OCI-LY1 (cell line): ENCODE data around the gene LINS1.
"Not testable (repeated sequence)": the region's sequence is repeated elsewhere in the genome, so short reads cannot be mapped to it uniquely, and the experiment has no call there.

Experiments
- H2AFZ ChIP-seq: fragments of 200-600 bp; sonication (generic), shearing (Covaris generic); 2 replicates; pipeline ENCODE4 v1.6.0; 2014; ENCODE audit warnings: antibody characterized with exemption, mild to moderate bottlenecking, low read length
- H3F3A ChIP-seq: fragments of 200-600 bp; sonication (generic), shearing (Covaris generic); 2 replicates; pipeline ENCODE4 v1.6.0; 2014; ENCODE audit warnings: mild to moderate bottlenecking, antibody characterized with exemption, low read length, moderate library complexity; ENCODE audit not compliant: insufficient read depth
- H3K27ac ChIP-seq: fragments of 200-600 bp; sonication (generic); 2 replicates; pipeline ENCODE4 v1.5.1; 2014; ENCODE audit warnings: low read length, mixed run types, mild to moderate bottlenecking, low read depth; ENCODE audit not compliant: poor library complexity, severe bottlenecking
- H3K27me3 ChIP-seq: fragments of 200-600 bp; sonication (generic); 2 replicates; pipeline ENCODE4 v1.6.0; 2014; ENCODE audit warnings: antibody characterized with exemption, mild to moderate bottlenecking, low read length, moderate library complexity; ENCODE audit not compliant: insufficient read depth
- H3K36me3 ChIP-seq: fragments of 200-600 bp; sonication (generic); 2 replicates; pipeline ENCODE4 v1.6.1; 2014; ENCODE audit warnings: mild to moderate bottlenecking, antibody characterized with exemption, low read length, moderate library complexity, mixed read lengths; ENCODE audit not compliant: insufficient read depth
- H3K4me1 ChIP-seq: fragments of 200-600 bp; sonication (generic); 2 replicates; pipeline ENCODE4 v1.5.1; 2014; ENCODE audit warnings: mild to moderate bottlenecking, low read length, moderate library complexity; ENCODE audit not compliant: insufficient read depth, severe bottlenecking
- H3K4me2 ChIP-seq: fragments of 200-600 bp; sonication (generic), shearing (Covaris generic); 2 replicates; pipeline ENCODE4 v1.6.1; 2014; ENCODE audit warnings: low read length
- H3K4me3 ChIP-seq: fragments of 200-600 bp; sonication (generic); 2 replicates; pipeline ENCODE4 v1.5.1; 2014; ENCODE audit warnings: low read length, low read depth, mild to moderate bottlenecking, mixed read lengths; ENCODE audit not compliant: poor library complexity, severe bottlenecking
- H3K79me2 ChIP-seq: fragments of 200-600 bp; shearing (Covaris generic); 2 replicates; pipeline ENCODE4 v1.6.1; 2016; ENCODE audit warnings: mixed run types, low read length, mixed read lengths; ENCODE audit not compliant: insufficient read depth
- H3K9ac ChIP-seq: fragments of 200-600 bp; sonication (generic), shearing (Covaris generic); 2 replicates; pipeline ENCODE4 v1.6.1; 2014; ENCODE audit warnings: mild to moderate bottlenecking, low read length, mixed read lengths
- H3K9me2 ChIP-seq: fragments of 200-600 bp; sonication (generic), shearing (Covaris generic); 2 replicates; pipeline ENCODE4 v1.6.1; 2014; ENCODE audit warnings: low read depth, mild to moderate bottlenecking, low read length, mixed read lengths
- H3K9me3 ChIP-seq: fragments of 200-600 bp; shearing (Covaris generic); 2 replicates; pipeline ENCODE4 v1.6.1; 2014; ENCODE audit warnings: low read length, mixed read lengths
- H4K20me1 ChIP-seq: fragments of 200-600 bp; sonication (generic), shearing (Covaris generic); 2 replicates; pipeline ENCODE4 v1.6.0; 2016; ENCODE audit warnings: mild to moderate bottlenecking, low read length; ENCODE audit not compliant: insufficient read depth
- CTCF ChIP-seq: fragments of 200-600 bp; sonication (generic), shearing (Covaris generic); IDR thresholded peaks from 2 replicates; pipeline ENCODE4 v1.5.1; 2017; ENCODE audit warnings: mild to moderate bottlenecking, antibody characterized with exemption, low read length, moderate library complexity, mixed read lengths
- EZH2 ChIP-seq: fragments of 200-600 bp; sonication (generic), shearing (Covaris generic); IDR thresholded peaks from 2 replicates; pipeline ENCODE4 v1.8.0; 2017; ENCODE audit warnings: borderline replicate concordance, mixed run types, mild to moderate bottlenecking, antibody characterized with exemption, low read length, moderate library complexity, mixed read lengths

The LINS1 gene

GRCh38 chr15:100593431-100593830 is 8.6 kb downstream of the LINS1 start:
- peaks cover 53% of the 10 kb centered on the region for H3K79me2 ChIP-seq

GRCh38 chr15:100592898-100593297 is 9.1 kb downstream of the LINS1 start:
- Histone ChIP-seq H2AFZ (no peak overlapping the region), H3K27ac (no peak overlapping the region), H3K4me3 (no peak overlapping the region), H4K20me1 (no peaks in the 10 kb centered on the region), H3K36me3 (peaks cover 13% of the 10 kb centered on the region), H3K9me2 (no peaks in the 10 kb centered on the region), H3F3A (no peaks in the 10 kb centered on the region), H3K27me3 (no peaks in the 10 kb centered on the region), H3K9ac (no peak overlapping the region), H3K79me2 (peaks cover 48% of the 10 kb centered on the region), H3K4me1 (peaks cover 15% of the 10 kb centered on the region), H3K9me3 (peaks cover 22% of the 10 kb centered on the region), H3K4me2 (no peak overlapping the region)
- TF ChIP-seq EZH2 (no peak), CTCF (no peak)

More at GRCh38 chr15:100593431-100593830, 8.6 kb downstream of the LINS1 start:
- Histone ChIP-seq H3K9ac (no peak overlapping the region), H3K36me3 (peaks cover 13% of the 10 kb centered on the region), H3K4me3 (no peak overlapping the region), H3K9me2 (no peaks in the 10 kb centered on the region), H3K27ac (no peak overlapping the region), H3K9me3 (peaks cover 19% of the 10 kb centered on the region), H3F3A (no peaks in the 10 kb centered on the region), H3K4me1 (peaks cover 15% of the 10 kb centered on the region), H3K4me2 (no peak overlapping the region), H3K27me3 (no peaks in the 10 kb centered on the region), H4K20me1 (no peaks in the 10 kb centered on the region), H2AFZ (no peak overlapping the region)
- TF ChIP-seq CTCF: no peak
- TF ChIP-seq EZH2: no peak

- TF ChIP-seq EZH2 (no peak), CTCF (no peak)
These were observed 10.1 kb downstream of the LINS1 start for GRCh38 chr15:100591835-100592234.

GRCh38 chr15:100591163-100591562 is 10.8 kb downstream of the LINS1 start:
- peaks cover 13% of the 10 kb centered on the region for H3K36me3 ChIP-seq
- H3K27ac ChIP-seq, H2AFZ ChIP-seq, H3K27me3 ChIP-seq, H3K4me3 ChIP-seq, H4K20me1 ChIP-seq, H3K4me2 ChIP-seq, H3K9me2 ChIP-seq, H3K9ac ChIP-seq, H3F3A ChIP-seq, H3K4me1 ChIP-seq: not testable (repeated sequence)
- peaks cover 32% of the 10 kb centered on the region for H3K79me2 ChIP-seq
- peaks cover 26% of the 10 kb centered on the region for H3K9me3 ChIP-seq

More at GRCh38 chr15:100591835-100592234, 10.1 kb downstream of the LINS1 start:
- peaks cover 26% of the 10 kb centered on the region for H3K9me3 ChIP-seq
- H2AFZ ChIP-seq: no peak overlapping the region
- peaks cover 13% of the 10 kb centered on the region for H3K36me3 ChIP-seq
- H3K27me3 ChIP-seq: no peaks in the 10 kb centered on the region
- no peak overlapping the region for H3K27ac ChIP-seq
- no peak overlapping the region for H3K4me3 ChIP-seq
- no peaks in the 10 kb centered on the region for H3F3A ChIP-seq
- H3K9me2 ChIP-seq: no peaks in the 10 kb centered on the region
- peaks cover 5% of the 10 kb centered on the region for H3K4me1 ChIP-seq
- no peak overlapping the region for H3K4me2 ChIP-seq
- no peak overlapping the region for H3K9ac ChIP-seq
- H3K79me2 ChIP-seq: peaks cover 38% of the 10 kb centered on the region
- H4K20me1 ChIP-seq: no peaks in the 10 kb centered on the region
